GM12874 (cell line): ENCODE data around the gene MED27.

ENCODE experiments used
- CTCF ChIP-seq: IDR thresholded peaks from 2 replicates; pipeline ENCODE4 v1.5.1; 2011; ENCODE audit warnings: low read depth, mild to moderate bottlenecking, control low read depth, low read length, moderate library complexity; ENCODE audit not compliant: insufficient read depth

Gene MED27

DNA sequence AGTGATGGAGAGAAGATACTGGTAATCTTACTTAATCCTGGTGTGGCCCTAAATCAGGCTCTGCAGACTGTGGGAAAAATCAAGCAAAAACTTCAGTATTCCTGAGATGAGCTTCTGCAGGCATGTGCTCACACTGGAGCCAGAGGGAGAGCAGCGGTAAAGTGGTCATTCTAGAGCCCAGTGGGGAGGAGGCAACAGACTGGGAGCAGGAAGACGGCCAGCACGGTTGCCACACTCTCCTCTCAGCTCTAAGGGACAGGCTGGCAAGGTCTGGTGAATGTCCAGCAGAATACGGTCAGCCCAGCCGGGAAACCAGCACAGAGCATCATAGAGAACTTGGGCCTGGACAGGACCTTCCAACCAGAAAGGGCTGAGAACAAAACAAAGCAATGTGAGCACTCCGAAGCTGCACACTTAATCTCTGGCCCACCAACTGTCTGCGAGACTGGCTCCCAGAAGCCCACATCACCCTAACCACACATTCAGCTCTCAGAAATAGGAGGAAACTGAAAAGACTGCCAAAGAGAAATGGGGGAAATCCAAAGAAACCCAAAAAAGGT lies 30.3 kb downstream of the MED27 start:
- no peak for TF ChIP-seq CTCF

GRCh38 chr9:132048201-132048600 lies 31.5 kb downstream of the MED27 start:
- no peak for TF ChIP-seq CTCF

- TF ChIP-seq CTCF: no peak
Observed at GRCh38 chr9:132046456-132046855, 33.2 kb downstream of the MED27 start.

DNA sequence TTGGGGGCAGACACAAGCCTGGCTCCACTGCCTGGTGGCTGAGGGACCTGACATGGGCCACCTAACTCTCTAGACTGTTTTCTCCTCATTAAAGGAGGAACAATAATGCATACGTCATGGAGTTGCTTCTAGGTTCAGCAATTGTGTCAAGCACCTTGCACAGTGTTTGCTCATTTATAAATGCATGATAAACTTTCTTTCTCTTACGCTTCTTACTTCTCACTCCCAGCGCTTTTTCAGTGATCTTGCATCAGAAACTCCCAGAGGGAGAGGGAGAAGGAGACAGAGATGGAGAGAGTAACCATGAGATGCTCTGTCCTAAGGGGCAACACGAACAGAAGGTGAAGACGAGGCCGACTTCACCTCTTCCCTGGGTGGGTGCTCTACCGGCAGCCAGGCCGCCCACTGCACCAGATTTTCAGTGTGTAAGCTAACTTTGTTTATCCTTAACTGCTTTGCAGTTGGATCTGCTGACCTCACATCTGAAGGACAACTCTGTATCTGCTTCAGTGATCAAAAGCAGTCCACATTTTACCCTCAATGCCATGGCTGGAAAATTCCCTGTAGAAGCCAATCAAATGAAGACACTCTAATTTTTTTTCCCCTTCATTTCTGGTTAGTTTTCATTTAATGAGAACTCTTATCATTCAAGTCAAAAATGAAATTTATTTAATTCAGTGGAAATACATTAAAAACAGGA lies 35.3 kb downstream of the MED27 start:
- no peak for TF ChIP-seq CTCF

DNA sequence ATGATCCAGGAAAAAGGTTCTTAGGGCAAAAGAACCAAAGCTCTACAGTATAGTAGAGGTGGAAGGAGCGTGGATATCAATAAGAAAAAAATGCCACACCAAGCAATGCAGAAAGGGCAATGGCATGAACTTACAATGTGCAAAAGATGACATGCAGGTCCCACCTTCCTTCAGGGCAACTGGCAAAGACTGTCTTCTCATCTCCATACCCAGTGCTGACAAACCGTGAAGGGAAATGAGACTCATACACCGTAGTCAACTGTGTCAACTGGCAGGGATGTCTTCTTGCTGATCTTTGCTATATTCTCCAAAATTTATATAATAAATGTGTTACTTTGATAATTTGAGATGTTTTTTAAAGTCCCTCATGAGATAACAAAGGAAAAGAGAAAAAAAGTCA lies 36.0 kb downstream of the MED27 start:
- TF ChIP-seq CTCF: no peak

DNA sequence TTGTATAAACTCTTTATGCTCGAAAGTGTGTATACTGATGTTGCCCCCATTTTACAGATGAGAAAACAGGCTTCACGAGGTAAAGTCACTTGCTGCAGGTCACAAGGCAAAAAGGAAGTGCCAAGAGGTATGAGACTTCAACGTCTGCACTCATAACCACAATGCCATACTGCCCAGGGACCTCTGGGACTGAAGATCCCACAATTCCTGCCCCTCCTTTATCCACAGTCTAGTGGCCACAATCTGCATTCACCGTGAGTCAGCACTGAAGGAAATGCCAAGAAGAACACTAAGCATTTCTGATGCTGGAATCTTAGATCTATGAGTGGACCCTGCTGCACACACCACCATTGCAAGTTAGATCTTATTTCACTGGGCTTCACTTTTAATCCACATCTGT lies 37.3 kb downstream of the MED27 start:
- TF ChIP-seq CTCF: no peak

DNA sequence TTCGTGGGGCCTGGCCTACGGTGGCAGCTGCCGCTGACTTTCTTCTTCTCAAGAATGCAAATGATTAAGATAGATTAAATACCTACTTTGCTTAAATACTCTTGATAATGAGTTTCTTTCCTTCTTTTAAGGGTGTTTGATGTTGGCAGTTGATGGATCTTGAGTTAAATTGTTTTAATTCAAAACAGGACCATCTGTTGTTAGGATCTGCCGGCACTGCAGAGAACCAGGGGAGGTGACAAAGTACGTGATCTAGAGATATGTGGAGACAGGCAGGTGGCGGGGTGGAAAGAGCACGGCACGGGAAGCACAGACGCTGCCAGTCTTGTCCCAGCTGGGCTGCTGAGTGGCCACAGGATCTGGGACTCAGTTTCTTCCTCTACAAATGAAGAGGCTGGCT lies 37.9 kb downstream of the MED27 start:
- TF ChIP-seq CTCF: no peak
